PC-3 (cell line): ENCODE data around the gene LPAR4. TPM values are rescaled to one million over a fixed set of nuclear protein-coding genes. Genes with fewer than 3 reads are reported as not detected.
A peak's percentile ranks its signal among the peaks of the same experiment; 100 is the strongest.

Experiments
- ATAC-seq: fragments of 200-7000 bp; cut with Tn5 transposase; 2 replicates; pipeline ENCODE4 v1.9.1; 2020; ENCODE audit warnings: mild to moderate bottlenecking, moderate library complexity
- Bru-seq: library from RNA; stranded (reverse); fragments of 400-500 nt; gene quantifications from one replicate; lab custom pipeline; 2021; lab: Mats Ljungman, UMichigan
- BruChase-seq, 2 experiments: library from RNA; stranded (reverse); fragments of 400-500 nt; gene quantifications; one replicate each; lab custom pipeline; 2021; lab: Mats Ljungman, UMichigan
- BruUV-seq: library from RNA; stranded (reverse); fragments of 400-500 nt; replicated peaks from 2 replicates; lab custom pipeline; 2021; lab: Mats Ljungman, UMichigan
- CTCF ChIA-PET: fragments of 300-600 bp; sonication (Branson Sonifier 250); formaldehyde crosslinking; loops from one replicate; lab custom pipeline; 2022; ENCODE audit warnings: antibody characterized with exemption; lab: Charles Lee
- POLR2A ChIA-PET: fragments of 300-600 bp; sonication (Branson Sonifier 250); formaldehyde crosslinking; loops from one replicate; lab custom pipeline; 2022; ENCODE audit warnings: antibody characterized with exemption; ENCODE audit not compliant: unreplicated experiment; lab: Charles Lee
- DNase-seq: peaks from one replicate; pipeline ENCODE4 v3.0.0-alpha.2; 2015
- H2AFZ ChIP-seq: fragments of 300-600 bp; sonication (generic); 2 replicates; pipeline ENCODE4 v1.6.0; 2016; ENCODE audit warnings: antibody characterized with exemption, low read length
- H3F3A ChIP-seq: fragments of 300-600 bp; sonication (generic); one replicate; pipeline ENCODE4 v1.6.0; 2017; ENCODE audit warnings: antibody characterized with exemption, low read length, control low read depth, mild to moderate bottlenecking; ENCODE audit not compliant: unreplicated experiment
- H3K27ac ChIP-seq: fragments of 300-600 bp; sonication (generic); 2 replicates; pipeline ENCODE4 v1.5.1; 2016; ENCODE audit warnings: mild to moderate bottlenecking, low read length
- H3K27me3 ChIP-seq: fragments of 300-600 bp; sonication (generic); 2 replicates; pipeline ENCODE4 v1.6.1; 2016; ENCODE audit warnings: low read length, mixed read lengths
- H3K36me3 ChIP-seq: fragments of 300-600 bp; sonication (generic); 2 replicates; pipeline ENCODE4 v1.6.1; 2016; ENCODE audit warnings: low read depth, mixed run types, low read length, mixed read lengths
- H3K4me1 ChIP-seq: fragments of 300-600 bp; sonication (generic); 2 replicates; pipeline ENCODE4 v1.5.1; 2016; ENCODE audit warnings: low read length; ENCODE audit not compliant: insufficient read depth
- H3K4me2 ChIP-seq: fragments of 300-600 bp; sonication (generic); 2 replicates; pipeline ENCODE4 v1.6.0; 2016; ENCODE audit warnings: low read length
- H3K4me3 ChIP-seq: fragments of 300-600 bp; sonication (generic); 2 replicates; pipeline ENCODE4 v1.5.1; 2016; ENCODE audit warnings: mild to moderate bottlenecking, low read length, mixed read lengths
- H3K79me2 ChIP-seq: fragments of 300-600 bp; sonication (generic); 2 replicates; pipeline ENCODE4 v1.6.1; 2017; ENCODE audit warnings: low read length, mixed read lengths
- H3K9ac ChIP-seq: fragments of 300-600 bp; sonication (generic); 2 replicates; pipeline ENCODE4 v1.6.0; 2016; ENCODE audit warnings: mild to moderate bottlenecking, low read length
- H3K9me2 ChIP-seq: fragments of 300-600 bp; sonication (generic); replicated peaks from 2 replicates; pipeline ENCODE4 v1.6.1; 2016; ENCODE audit warnings: mixed run types, low read length, mixed read lengths
- H3K9me3 ChIP-seq: fragments of 300-600 bp; sonication (generic); 2 replicates; pipeline ENCODE4 v1.6.1; 2016; ENCODE audit warnings: low read length, mixed read lengths
- H4K20me1 ChIP-seq: fragments of 300-600 bp; sonication (generic); 2 replicates; pipeline ENCODE4 v1.6.1; 2016; ENCODE audit warnings: low read length, mixed read lengths
- EZH2 ChIP-seq: fragments of 300-600 bp; sonication (generic); IDR thresholded peaks from one replicate; pipeline ENCODE4 v1.6.1; 2017; ENCODE audit warnings: antibody characterized with exemption, mild to moderate bottlenecking, low read length; ENCODE audit not compliant: unreplicated experiment
- EZH2phosphoT487 ChIP-seq: fragments of 300-600 bp; sonication (generic); IDR thresholded peaks from 2 replicates; pipeline ENCODE4 v1.6.1; 2018; ENCODE audit warnings: mild to moderate bottlenecking, antibody characterized with exemption, low read length, borderline replicate concordance
- intact Hi-C: fragments of 100-400 bp; cut with micrococcal nuclease; formaldehyde crosslinking; loops from 2 replicates; pipeline ENCODE4 v1.9.0; 2023
- long read RNA-seq: library from polyadenylated mRNA; unstranded; transcript quantifications from one replicate; pipeline ENCODE4 v2.0.0, GENCODE V29; 2021; ENCODE audit not compliant: unreplicated experiment
- total RNA-seq: library from RNA; depleted of rRNA; stranded (reverse); fragments of >200 nt; gene quantifications from 2 replicates; pipeline ENCODE4 v1.2.3, GENCODE V29; 2014; rRNA removed
- TF ChIP-seq, protein P1 (sequence below): fragments of 300-600 bp; sonication (generic); conservative IDR thresholded peaks from 2 replicates; pipeline ENCODE4 v1.5.1; 2017; ENCODE audit warnings: antibody characterized with exemption, low read depth, mild to moderate bottlenecking, low read length

LPAR4 gene, protein sequence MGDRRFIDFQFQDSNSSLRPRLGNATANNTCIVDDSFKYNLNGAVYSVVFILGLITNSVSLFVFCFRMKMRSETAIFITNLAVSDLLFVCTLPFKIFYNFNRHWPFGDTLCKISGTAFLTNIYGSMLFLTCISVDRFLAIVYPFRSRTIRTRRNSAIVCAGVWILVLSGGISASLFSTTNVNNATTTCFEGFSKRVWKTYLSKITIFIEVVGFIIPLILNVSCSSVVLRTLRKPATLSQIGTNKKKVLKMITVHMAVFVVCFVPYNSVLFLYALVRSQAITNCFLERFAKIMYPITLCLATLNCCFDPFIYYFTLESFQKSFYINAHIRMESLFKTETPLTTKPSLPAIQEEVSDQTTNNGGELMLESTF
- total RNA-seq, result 1.9 TPM in 1 of 2 replicates, not detected in the other
- not detected for Bru-seq, nascent RNA
- not detected for BruChase-seq, experiment 1, labeled RNA remaining after a 6-hour chase
- BruChase-seq, experiment 2, labeled RNA remaining after a 2-hour chase, result percentile 10 among the genes with signal in this experiment
- long read RNA-seq, result 0 reads

DNA sequence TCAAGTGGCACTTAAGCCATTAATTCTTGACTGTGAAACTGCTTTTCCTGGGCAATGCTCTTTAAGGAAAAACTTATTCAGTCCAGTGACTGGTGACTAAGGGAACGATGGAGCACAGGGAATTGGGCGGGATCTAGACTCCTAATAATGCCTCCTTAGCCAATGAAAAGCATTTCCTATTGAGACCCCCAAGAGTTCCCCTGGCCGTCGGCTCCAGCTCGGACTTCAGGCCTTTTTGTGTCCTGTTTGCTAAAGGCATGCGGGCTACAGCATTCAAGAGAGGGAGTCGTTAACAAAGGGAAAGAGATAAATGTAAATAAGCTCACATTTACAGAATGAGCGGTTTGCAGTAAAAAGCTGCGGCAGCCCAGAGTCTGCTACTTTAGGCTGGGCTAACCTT is at the start of gene LPAR4:
LPAR4 (plus strand) TSS at position 232 of the 400 bp plus-strand sequence. CDS start 7,150 bp downstream, outside the sequence.
- CTCF ChIA-PET, result no interaction called here
- BruUV-seq, result no TSS peak

DNA sequence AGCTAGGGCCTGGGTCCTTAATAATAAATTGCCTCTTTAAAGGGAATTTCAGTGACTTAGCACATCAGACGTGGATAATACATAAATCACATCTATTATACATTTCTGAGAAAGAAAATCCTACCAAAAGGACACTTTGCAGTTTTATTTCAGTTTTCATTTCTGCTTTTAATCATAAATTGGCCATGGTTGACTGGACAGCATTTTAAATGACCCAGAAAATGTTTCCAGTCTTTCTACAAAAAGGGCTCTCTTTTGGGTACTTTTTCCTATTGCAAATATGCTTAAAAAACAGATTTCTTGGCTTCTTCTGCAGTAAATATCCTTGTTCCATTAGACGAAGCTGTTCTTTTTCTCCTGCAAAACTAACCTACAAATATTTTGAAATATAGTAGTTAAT is 41.4 kb upstream of the LPAR4 start:
- no peaks in the 10 kb centered on the region for H3K36me3 ChIP-seq
- no peaks in the 10 kb centered on the region for H3K79me2 ChIP-seq
- ATAC-seq (no peak), DNase-seq (no peak)
- no peak overlapping the region for H3K27ac ChIP-seq
- H3K4me1 ChIP-seq, result no peaks in the 10 kb centered on the region
- H3K4me2 ChIP-seq, result no peak overlapping the region
- CTCF ChIA-PET, result no interaction called here
- no peaks in the 10 kb centered on the region for H3K9me3 ChIP-seq
- no peaks in the 10 kb centered on the region for H3K27me3 ChIP-seq
- POLR2A ChIA-PET, result no interaction called here
- no peaks in the 10 kb centered on the region for H3F3A ChIP-seq
- no peak overlapping the region for H2AFZ ChIP-seq
- no TSS peak for BruUV-seq
- H3K9ac ChIP-seq, result no peak overlapping the region
- no peaks in the 10 kb centered on the region for H4K20me1 ChIP-seq
- no peak overlapping the region for H3K4me3 ChIP-seq
- intact Hi-C loops, result loop anchor here (5.0 kb wide), 1 partner anchor 54 kb away; no protein-coding TSS in a partner anchor
- TF ChIP-seq EZH2, result no peak
- TF ChIP-seq EZH2phosphoT487, result no peak
- TF ChIP-seq, protein P1, sequence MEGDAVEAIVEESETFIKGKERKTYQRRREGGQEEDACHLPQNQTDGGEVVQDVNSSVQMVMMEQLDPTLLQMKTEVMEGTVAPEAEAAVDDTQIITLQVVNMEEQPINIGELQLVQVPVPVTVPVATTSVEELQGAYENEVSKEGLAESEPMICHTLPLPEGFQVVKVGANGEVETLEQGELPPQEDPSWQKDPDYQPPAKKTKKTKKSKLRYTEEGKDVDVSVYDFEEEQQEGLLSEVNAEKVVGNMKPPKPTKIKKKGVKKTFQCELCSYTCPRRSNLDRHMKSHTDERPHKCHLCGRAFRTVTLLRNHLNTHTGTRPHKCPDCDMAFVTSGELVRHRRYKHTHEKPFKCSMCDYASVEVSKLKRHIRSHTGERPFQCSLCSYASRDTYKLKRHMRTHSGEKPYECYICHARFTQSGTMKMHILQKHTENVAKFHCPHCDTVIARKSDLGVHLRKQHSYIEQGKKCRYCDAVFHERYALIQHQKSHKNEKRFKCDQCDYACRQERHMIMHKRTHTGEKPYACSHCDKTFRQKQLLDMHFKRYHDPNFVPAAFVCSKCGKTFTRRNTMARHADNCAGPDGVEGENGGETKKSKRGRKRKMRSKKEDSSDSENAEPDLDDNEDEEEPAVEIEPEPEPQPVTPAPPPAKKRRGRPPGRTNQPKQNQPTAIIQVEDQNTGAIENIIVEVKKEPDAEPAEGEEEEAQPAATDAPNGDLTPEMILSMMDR, result no peak
- no peaks in the 10 kb centered on the region for H3K9me2 ChIP-seq

More for the DNA sequence above, at the start of gene LPAR4:
- no peaks in the 10 kb centered on the region for H3K4me1 ChIP-seq
- H3F3A ChIP-seq, result no peaks in the 10 kb centered on the region
- H3K9me2 ChIP-seq, result no peaks in the 10 kb centered on the region
- H3K27ac ChIP-seq, result no peak within 1 kb of the TSS
- POLR2A ChIA-PET, result no interaction called here
- ATAC-seq, result no peak
- H3K9me3 ChIP-seq, result no peaks in the 10 kb centered on the region
- H3K4me2 ChIP-seq, result peak within 1 kb of the TSS; percentile 70
- intact Hi-C loops, result no loop called here
- H3K27me3 ChIP-seq, result peaks cover 17% of the 10 kb centered on the region; the same call in 1 of the 2 replicates
- DNase-seq, result peak; percentile 9
- no peak for TF ChIP-seq EZH2
- TF ChIP-seq EZH2phosphoT487, result no peak
- TF ChIP-seq, protein P1, result no peak
- peak within 1 kb of the TSS; percentile 50 for H3K4me3 ChIP-seq
- H2AFZ ChIP-seq, result peak within 1 kb of the TSS; percentile 65
- no peaks in the 10 kb centered on the region for H3K79me2 ChIP-seq
- no peak within 1 kb of the TSS; the same call in 1 of the 2 replicates for H3K9ac ChIP-seq
- H3K36me3 ChIP-seq, result no peaks in the 10 kb centered on the region
- no peaks in the 10 kb centered on the region for H4K20me1 ChIP-seq
